NK-92 (cell line): Measurements from ENCODE around the gene LDLRAD4.
"Not testable (repeated sequence)": the region's sequence is repeated elsewhere in the genome, so short reads cannot be mapped to it uniquely, and the experiment has no call there.

Experiments
- DNase-seq: peaks from one replicate; lab custom pipeline; 2025; ENCODE audit not compliant: unreplicated experiment; lab: John Stamatoyannopoulos, UW

LDLRAD4 gene

GRCh38 chr18:13640266-13640860, 421.8 kb downstream of the LDLRAD4 start:
- no peak for DNase-seq

GRCh38 chr18:13641551-13642439, 423.2 kb downstream of the LDLRAD4 start:
- DNase-seq, result no peak

GRCh38 chr18:13642440-13642827, 423.9 kb downstream of the LDLRAD4 start:
- no peak for DNase-seq

GRCh38 chr18:13643261-13643751, 424.7 kb downstream of the LDLRAD4 start:
- no peak for DNase-seq

GRCh38 chr18:13645093-13645492, 426.5 kb downstream of the LDLRAD4 start:
- DNase-seq, result no peak

- no peak for DNase-seq
These were observed 428.1 kb downstream of the LDLRAD4 start for GRCh38 chr18:13646633-13647032.

- DNase-seq, result no peak
These were observed 429.2 kb downstream of the LDLRAD4 start for GRCh38 chr18:13647761-13648160.

GRCh38 chr18:13649397-13650390, 431.1 kb downstream of the LDLRAD4 start:
- DNase-seq, result no peak

GRCh38 chr18:13653746-13654433, 435.3 kb downstream of the LDLRAD4 start:
- DNase-seq, result no peak

- no peak for DNase-seq
These were observed 439.4 kb downstream of the LDLRAD4 start for GRCh38 chr18:13657974-13658373.

GRCh38 chr18:13658436-13659204, 440.1 kb downstream of the LDLRAD4 start:
- DNase-seq, result no peak

GRCh38 chr18:13660510-13660909, 441.9 kb downstream of the LDLRAD4 start:
- DNase-seq, result no peak

- DNase-seq, result no peak
These were observed 442.7 kb downstream of the LDLRAD4 start for GRCh38 chr18:13661051-13661778.

- DNase-seq, result no peak
These were observed 443.3 kb downstream of the LDLRAD4 start for GRCh38 chr18:13661779-13662256.

GRCh38 chr18:13672657-13673056, 454.1 kb downstream of the LDLRAD4 start:
- DNase-seq, result no peak

GRCh38 chr18:13676471-13676870, 457.9 kb downstream of the LDLRAD4 start:
- no peak for DNase-seq

GRCh38 chr18:13677350-13677749, 458.8 kb downstream of the LDLRAD4 start:
- DNase-seq, result not testable (repeated sequence)

GRCh38 chr18:13680612-13681011, 462.1 kb downstream of the LDLRAD4 start:
- no peak for DNase-seq

GRCh38 chr18:13681701-13682100, 463.1 kb downstream of the LDLRAD4 start:
- DNase-seq, result no peak
